Stomach (tissue), 9 donors: ENCODE data around the gene ARRB1. TPM values are rescaled to one million over a fixed set of nuclear protein-coding genes. Genes with fewer than 3 reads are reported as not detected.
"Not testable (repeated sequence)": the region's sequence is repeated elsewhere in the genome, so short reads cannot be mapped to it uniquely, and the experiment has no call there.

Source experiments
- DNase-seq, 2 donors: peaks; one replicate each; pipeline versions ENCODE4 v3.0.0 to v3.0.0-alpha.2; 2013 to 2019
- H3K27ac ChIP-seq, 5 donors: fragments of 200-600 bp in 4 of 5; sonication (generic) in 4 of 5; one replicate each; pipeline ENCODE4 v1.5.1; 2013 to 2019; ENCODE audit warnings: mild to moderate bottlenecking in 1 of 5, moderate library complexity in 1 of 5
- H3K27me3 ChIP-seq, 3 donors: fragments of 200-600 bp; sonication (generic); one replicate each; pipeline ENCODE4 v1.5.1; 2017 to 2019; ENCODE audit warnings: mixed run types in 1 of 3
- H3K36me3 ChIP-seq, 4 donors: fragments of 200-600 bp; sonication (generic); 1 replicate in 3 of 4; 2 replicates in 1 of 4; pipeline ENCODE4 v1.5.1; 2016 to 2019
- H3K4me1 ChIP-seq, 4 donors: fragments of 200-600 bp; sonication (generic); one replicate each; pipeline ENCODE4 v1.5.1; 2016 to 2019
- H3K4me3 ChIP-seq, 4 donors: fragments of 200-600 bp; sonication (generic) in 3 of 4; one replicate each; pipeline ENCODE4 v1.5.1; 2016 to 2019; ENCODE audit warnings: mild to moderate bottlenecking in 1 of 4
- H3K9me3 ChIP-seq, 4 donors: fragments of 200-600 bp; sonication (generic); one replicate each; pipeline ENCODE4 v1.5.1; 2016 to 2019
- EP300 ChIP-seq: sonication (generic); formaldehyde crosslinking; IDR thresholded peaks from one replicate; pipeline ENCODE4 v1.6.1; 2017; ENCODE audit warnings: antibody characterized with exemption
- POLR2A ChIP-seq, 4 donors: fragments of 450-650 bp; IDR thresholded peaks; one replicate each; pipeline ENCODE4 v1.6.1; 2016; ENCODE audit warnings: antibody characterized with exemption in 4 of 4, control low read depth in 2 of 4, mild to moderate bottlenecking in 1 of 4, moderate library complexity in 1 of 4
- POLR2AphosphoS5 ChIP-seq, 3 donors: sonication (generic); formaldehyde crosslinking; IDR thresholded peaks; one replicate each; pipeline ENCODE4 v1.6.1; 2016; ENCODE audit warnings: antibody characterized with exemption in 3 of 3
- WGBS, 5 donors: extraction: QIAGEN DNeasy Blood & Tissue Kit in 3 of 5; methylation state at CpG; one replicate each; pipeline versions ENCODE4 v1.1.5 to v1.1.7; 2013 to 2018; 5-methylcytosine and 5-hydroxymethylcytosine counted together
- intact Hi-C: fragments of 100-400 bp; cut with DNase I; formaldehyde crosslinking; loops from one replicate; pipeline ENCODE4 v1.15.1; 2023; ENCODE audit warnings: low total_unique reads
- polyA plus RNA-seq, 3 donors: library from polyadenylated mRNA; stranded (reverse); fragments of 200-250 nt; gene quantifications; one replicate each; pipeline ENCODE4 v1.2.3, GENCODE V29; 2013
- total RNA-seq, 5 donors: library from RNA; depleted of rRNA; stranded (reverse); fragments of >200 nt; gene quantifications; one replicate each; pipeline versions ENCODE4 v1.1.0 to v1.2.3, GENCODE V29; 2014 to 2016
- TF ChIP-seq, protein P1 (sequence below), 7 experiments: fragments of 450-650 bp in 4 of 7; fragments of 200-600 bp in 3 of 7; sonication (generic) in 3 of 7; IDR thresholded peaks; one replicate each; pipeline ENCODE4 v1.5.1; 2016 to 2019; ENCODE audit warnings: antibody characterized with exemption in 7 of 7, control low read depth in 2 of 7, mild to moderate bottlenecking in 1 of 7
- donor health status: healthy with polysubstance abuse.
- donor health status: Bipolar disorder and iron deficiency.
- donor health status: healthy.

The ARRB1 gene
- total and polyA plus RNA-seq, 8 donors: 18.0 to 151 (median 48.4) TPM

DNA sequence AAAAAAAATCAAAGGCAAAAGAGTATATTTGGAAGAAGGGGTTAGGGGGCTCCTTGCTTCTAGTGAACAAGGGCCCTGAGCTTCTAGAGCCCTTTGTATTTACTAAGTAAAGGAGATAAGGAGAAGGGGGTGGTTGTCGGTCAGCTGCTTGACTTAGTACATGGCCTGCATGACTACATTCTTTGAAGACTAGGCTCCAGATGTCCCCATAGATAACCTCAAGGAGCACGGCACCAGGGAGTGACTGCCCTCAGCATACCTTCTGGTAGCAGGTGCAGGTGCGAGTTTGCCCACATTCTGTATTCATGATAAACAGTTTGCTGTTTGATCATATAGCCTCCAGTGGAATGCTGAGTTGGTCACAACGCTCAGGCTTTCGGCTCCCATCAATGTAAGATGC is 15.4 kb upstream of the ARRB1 start:
- peak; percentile 14 to 84 for DNase-seq
- 34 to 73% (median 55%) methylated on average over 5 of the region's 5 CpGs for WGBS, 5 donors
- intact Hi-C loops, H3K36me3 ChIP-seq, H3K9me3 ChIP-seq, H3K4me3 ChIP-seq, H3K27me3 ChIP-seq: not testable (repeated sequence)
- Histone ChIP-seq H3K4me1 (peaks cover 20 to 42% (median 32%) of the 10 kb centered on the region in 4 donors), H3K27ac (peak overlapping the region; percentile 48 to 71 (median 62))
- peak in 2 of 3 donors; percentile 56 to 57 for TF ChIP-seq POLR2AphosphoS5 (IDR thresholded peaks at IDR 0.05)

DNA sequence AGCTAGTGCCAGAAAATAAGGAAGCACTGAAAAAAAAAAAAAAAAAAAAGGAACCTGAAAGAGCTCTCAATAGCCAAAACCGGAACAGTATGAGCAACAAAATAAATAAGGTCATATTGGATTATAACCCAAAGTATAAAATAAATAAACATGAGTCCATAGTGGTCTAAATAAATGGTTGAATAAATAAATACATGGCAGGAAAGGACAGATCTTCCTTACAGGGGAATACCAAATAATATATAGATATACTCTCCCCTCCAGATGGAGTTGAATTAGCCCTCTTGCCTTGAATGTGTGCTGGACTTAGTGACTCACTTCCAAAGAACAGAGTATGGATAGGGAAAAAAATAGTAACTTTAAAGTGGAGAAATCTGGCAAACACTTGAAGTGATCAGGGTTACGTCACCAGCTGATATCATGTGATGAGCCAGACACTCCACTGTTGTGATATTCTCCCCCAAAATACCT is 14.3 kb upstream of the ARRB1 start:
- H3K27me3 ChIP-seq: no peaks in the 10 kb centered on the region
- 36 to 57% (median 43%) methylated on average over 2 of the region's 2 CpGs for WGBS, 5 donors
- intact Hi-C loops: no loop called here
- H3K4me3 ChIP-seq: no peak overlapping the region
- no peaks in the 10 kb centered on the region for H3K36me3 ChIP-seq
- no peaks in the 10 kb centered on the region for H3K9me3 ChIP-seq
- peak in 1 of 2 donors; percentile 19 for DNase-seq
- TF ChIP-seq, protein P1, sequence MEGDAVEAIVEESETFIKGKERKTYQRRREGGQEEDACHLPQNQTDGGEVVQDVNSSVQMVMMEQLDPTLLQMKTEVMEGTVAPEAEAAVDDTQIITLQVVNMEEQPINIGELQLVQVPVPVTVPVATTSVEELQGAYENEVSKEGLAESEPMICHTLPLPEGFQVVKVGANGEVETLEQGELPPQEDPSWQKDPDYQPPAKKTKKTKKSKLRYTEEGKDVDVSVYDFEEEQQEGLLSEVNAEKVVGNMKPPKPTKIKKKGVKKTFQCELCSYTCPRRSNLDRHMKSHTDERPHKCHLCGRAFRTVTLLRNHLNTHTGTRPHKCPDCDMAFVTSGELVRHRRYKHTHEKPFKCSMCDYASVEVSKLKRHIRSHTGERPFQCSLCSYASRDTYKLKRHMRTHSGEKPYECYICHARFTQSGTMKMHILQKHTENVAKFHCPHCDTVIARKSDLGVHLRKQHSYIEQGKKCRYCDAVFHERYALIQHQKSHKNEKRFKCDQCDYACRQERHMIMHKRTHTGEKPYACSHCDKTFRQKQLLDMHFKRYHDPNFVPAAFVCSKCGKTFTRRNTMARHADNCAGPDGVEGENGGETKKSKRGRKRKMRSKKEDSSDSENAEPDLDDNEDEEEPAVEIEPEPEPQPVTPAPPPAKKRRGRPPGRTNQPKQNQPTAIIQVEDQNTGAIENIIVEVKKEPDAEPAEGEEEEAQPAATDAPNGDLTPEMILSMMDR (IDR thresholded peaks at IDR 0.05): no peak
- TF ChIP-seq POLR2AphosphoS5 (IDR thresholded peaks at IDR 0.05): no peak
- TF ChIP-seq EP300: no peak
- no peak for TF ChIP-seq POLR2A (IDR thresholded peaks at IDR 0.05)
- peaks cover 15 to 36% (median 24%) of the 10 kb centered on the region in 4 donors for H3K4me1 ChIP-seq
- peak overlapping the region in 4 of 5 donors; percentile 48 to 69 (median 62) for H3K27ac ChIP-seq

DNA sequence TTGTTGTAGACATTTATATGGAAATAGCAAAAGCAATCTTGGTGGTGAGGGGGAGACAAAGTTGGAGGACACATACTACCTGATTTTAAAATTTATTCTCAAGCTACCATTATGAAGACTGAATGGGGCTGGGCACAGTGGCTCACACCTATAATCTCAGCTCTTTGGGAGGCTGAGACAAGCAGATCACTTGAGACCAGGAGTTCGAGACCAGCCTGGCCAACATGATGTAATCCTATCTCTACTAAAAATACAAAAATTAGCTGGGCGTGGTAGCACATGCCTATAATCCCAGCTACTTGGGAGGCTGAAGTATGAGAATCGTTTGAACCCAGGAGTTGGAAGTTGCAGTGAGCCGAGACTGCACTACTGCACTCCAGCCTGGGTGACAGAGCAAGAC is 10.8 kb upstream of the ARRB1 start:
- DNase-seq, H3K36me3 ChIP-seq, H3K4me3 ChIP-seq, H3K9me3 ChIP-seq, intact Hi-C loops, H3K27ac ChIP-seq, H3K27me3 ChIP-seq: not testable (repeated sequence)
- 69 to 86% (median 74%) methylated on average over 4 of the region's 4 CpGs for WGBS, 5 donors
- peaks cover 9 to 20% (median 13%) of the 10 kb centered on the region in 4 donors for H3K4me1 ChIP-seq

DNA sequence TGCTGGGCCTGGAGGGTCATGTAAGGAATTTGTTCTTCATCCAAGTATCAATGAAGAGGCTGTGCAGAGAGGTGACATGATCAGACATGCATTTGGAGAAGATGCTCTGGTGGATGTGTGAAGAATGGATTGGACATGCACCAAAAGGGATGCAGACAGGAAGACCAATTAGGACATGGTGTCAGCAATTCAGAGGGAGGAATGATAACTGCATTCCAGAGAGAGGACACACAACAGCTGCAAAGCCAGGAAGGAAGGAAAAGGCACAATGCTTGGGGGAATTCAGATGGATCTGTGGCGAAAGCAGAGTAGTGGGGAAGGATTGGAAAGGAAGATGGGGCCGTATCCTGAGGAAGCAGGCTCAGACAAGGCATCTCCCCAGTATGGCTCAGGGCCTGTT is 5.2 kb upstream of the ARRB1 start:
- H3K4me3 ChIP-seq: no peak overlapping the region
- DNase-seq: no peak
- intact Hi-C loops: no loop called here
- WGBS, 5 donors: 82 to 89% (median 87%) methylated on average over 2 of the region's 2 CpGs
- H3K9me3 ChIP-seq: no peaks in the 10 kb centered on the region
- no peaks in the 10 kb centered on the region for H3K27me3 ChIP-seq
- TF ChIP-seq EP300 (no peak), POLR2AphosphoS5 (IDR thresholded peaks at IDR 0.05) (no peak), POLR2A (IDR thresholded peaks at IDR 0.05) (no peak)
- TF ChIP-seq, protein P1 (IDR thresholded peaks at IDR 0.05): no peak
- no peak overlapping the region for H3K27ac ChIP-seq
- H3K4me1 ChIP-seq: peaks cover 10 to 17% (median 17%) of the 10 kb centered on the region in 4 donors
- no peaks in the 10 kb centered on the region for H3K36me3 ChIP-seq

DNA sequence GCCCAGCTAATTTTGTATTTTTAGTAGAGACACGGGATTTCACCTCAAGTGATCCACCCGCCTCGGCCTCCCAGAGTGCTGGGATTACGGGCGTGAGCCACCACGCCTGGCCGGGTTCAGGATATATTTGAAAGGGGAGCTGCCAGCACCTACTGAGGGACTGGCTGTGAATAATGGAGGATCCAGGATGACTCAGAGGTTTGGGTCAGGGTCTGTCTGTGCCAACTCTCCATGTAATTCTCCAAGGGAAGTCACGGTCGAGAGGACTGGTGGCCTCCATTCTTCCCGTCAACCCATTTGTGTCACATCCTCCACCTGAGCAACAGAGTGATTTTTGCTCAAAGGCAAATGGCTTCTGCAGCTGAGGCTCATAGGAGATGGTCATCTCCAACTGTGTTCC is 3.6 kb upstream of the ARRB1 start:
- no peaks in the 10 kb centered on the region for H3K36me3 ChIP-seq
- H3K9me3 ChIP-seq: no peaks in the 10 kb centered on the region
- no peak for DNase-seq
- intact Hi-C loops: no loop called here
- H3K27me3 ChIP-seq: no peaks in the 10 kb centered on the region
- H3K4me1 ChIP-seq: peaks cover 17 to 31% (median 26%) of the 10 kb centered on the region in 4 donors
- WGBS, 5 donors: 86 to 90% (median 87%) methylated on average over 10 of the region's 10 CpGs
- H3K27ac ChIP-seq: no peak overlapping the region
- TF ChIP-seq EP300: no peak
- no peak for TF ChIP-seq POLR2A (IDR thresholded peaks at IDR 0.05)
- TF ChIP-seq POLR2AphosphoS5 (IDR thresholded peaks at IDR 0.05): no peak
- TF ChIP-seq, protein P1 (IDR thresholded peaks at IDR 0.05): no peak
- H3K4me3 ChIP-seq: no peak overlapping the region
